ENCODE measurements around the gene POLE3.
"Not testable (repeated sequence)": the region's sequence is repeated elsewhere in the genome, so short reads cannot be mapped to it uniquely, and the experiment has no call there.

The POLE3 gene, protein sequence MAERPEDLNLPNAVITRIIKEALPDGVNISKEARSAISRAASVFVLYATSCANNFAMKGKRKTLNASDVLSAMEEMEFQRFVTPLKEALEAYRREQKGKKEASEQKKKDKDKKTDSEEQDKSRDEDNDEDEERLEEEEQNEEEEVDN

DNA sequence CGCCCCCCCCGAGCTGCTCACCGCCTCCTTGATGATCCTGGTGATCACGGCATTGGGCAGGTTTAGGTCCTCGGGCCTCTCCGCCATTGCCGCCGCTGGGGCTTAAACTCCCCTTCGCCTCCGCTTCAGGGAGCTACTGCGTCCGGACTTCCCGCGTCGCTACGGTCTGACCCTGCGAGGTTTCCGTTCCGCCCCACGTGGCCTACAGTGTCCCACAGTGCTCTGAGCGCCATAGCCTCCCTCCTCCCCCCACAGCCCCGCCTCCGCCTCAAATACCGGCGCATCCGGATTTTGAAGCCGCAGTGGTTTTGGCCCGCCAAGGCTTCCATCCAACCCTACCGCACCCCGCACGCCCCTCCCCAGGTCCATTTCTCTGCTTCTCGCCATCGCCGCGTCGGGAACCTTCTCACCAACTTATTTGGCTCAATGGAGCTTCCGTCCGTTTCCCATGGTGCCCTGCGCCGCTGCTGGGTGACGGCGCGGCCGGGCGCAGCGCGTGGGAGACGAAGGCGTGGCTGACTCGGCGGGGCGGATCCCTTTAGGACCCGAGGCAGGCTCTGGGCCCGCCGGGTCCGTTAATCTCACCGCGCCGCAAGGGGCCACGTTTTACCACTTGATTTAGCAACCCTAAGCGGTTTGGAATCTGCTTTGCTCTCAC lies at the start of gene POLE3, which contains the start of gene C9orf43:
Gene POLE3, minus strand, starts transcription at position 469 of the 658 bp plus-strand sequence. Its CDS starts 382 bp downstream, at position 87.
Gene C9orf43, plus strand, starts transcription at position 541 of the 658 bp plus-strand sequence. CDS start 2,747 bp downstream, outside the sequence.
- DNase-seq = peak; percentile 98

DNA sequence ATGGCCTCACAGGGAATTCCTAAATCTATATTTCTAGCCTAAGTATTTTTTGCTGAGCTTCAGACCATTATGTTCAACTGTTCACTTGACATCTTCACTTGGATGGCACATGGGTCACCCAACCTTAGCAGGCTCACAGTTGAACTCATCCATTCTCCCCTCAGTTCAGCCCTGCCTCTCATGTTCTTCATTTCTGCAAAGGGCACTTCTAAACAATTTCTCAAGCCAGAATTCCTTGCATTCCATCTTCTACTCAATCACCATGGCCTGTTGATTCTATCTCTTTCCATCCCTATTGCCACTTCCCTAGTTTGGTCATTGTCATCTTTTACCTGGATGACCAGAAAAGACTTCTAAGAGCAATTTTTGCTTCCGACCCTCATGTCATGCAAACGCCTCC lies 45.8 kb upstream of the POLE3 start:
- DNase-seq = no peak

DNA sequence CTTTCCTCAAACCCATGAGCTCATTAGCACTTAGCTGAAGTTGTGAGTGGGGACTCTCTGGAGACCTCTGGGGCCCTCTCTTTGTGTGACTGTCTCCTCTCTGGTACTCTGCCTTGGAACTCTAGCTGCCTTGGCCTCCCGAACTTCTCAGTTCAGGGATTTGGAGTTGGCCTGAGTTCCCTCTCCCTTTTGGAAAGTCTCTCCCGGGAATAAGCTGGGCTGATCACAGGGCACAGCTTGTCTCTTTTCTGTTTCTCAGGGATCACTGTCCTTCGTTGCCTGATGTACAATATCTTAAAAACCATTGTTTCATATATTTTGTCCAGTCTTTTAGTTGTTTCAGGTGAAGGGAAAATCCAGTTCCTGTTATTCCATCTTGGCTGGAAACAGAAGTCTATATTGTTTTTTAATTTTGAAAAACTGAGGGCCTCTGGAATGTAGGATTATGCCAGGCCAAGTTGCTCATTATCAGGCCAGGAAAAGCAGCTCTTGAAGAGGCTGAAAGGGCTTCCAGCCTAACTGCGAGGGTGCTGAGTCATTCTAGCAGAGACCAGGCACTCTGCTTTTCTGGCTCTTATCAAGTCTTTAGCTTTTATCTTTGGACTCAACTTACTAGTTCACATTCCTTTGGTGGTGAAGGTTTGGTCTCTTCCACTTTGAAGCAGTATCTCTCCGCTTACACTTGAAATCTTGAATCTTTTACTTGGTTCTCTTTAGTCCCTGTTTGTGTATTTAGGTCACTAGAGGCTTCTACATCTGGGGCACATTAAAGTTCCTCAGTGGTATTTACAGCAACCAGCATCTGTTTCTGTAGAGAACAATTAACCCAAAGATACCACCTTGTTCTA lies 44.7 kb upstream of the POLE3 start:
- no peak for DNase-seq

DNA sequence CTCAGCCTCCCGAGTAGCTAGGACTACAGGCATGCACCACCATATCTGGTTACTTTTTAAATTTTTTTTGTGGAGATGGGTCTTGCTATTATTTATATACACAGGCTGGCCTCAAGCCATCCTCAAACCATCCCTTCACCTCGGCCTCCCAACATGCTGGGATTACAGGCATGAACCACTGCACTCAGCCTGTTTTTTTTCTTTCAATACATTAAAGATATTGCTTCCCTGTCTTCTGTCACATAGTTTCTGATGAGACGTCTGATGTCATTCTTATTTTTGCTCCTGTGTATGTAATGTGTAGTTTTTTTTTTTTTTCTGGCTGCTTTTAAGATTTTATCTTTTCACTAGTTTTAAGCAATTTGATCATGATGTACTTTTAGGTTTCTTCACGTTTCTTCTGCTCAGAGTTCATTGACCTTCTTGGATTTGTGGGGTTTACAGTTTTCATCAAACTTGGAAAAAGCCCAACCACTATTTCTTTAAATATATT lies 41.7 kb upstream of the POLE3 start:
- DNase-seq = no peak

DNA sequence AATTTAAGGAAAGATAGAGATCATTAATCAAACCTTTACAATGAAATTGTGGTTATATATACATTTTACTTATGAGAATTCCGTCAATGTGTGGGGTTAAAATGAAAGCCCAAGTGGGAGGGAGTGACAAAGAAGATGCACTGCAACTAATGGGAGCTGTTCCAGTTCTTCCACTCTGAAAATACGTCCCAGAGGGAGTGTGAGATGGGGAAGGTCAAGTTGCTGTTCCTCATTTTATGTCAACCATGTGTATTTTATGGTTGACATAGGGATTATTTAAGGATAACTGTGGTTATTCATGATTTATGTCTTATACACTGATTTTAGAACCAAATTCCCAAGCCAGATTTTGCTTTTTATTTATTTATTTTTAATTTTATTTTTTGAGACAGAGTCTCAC lies 38.9 kb upstream of the POLE3 start:
- no peak for DNase-seq

DNA sequence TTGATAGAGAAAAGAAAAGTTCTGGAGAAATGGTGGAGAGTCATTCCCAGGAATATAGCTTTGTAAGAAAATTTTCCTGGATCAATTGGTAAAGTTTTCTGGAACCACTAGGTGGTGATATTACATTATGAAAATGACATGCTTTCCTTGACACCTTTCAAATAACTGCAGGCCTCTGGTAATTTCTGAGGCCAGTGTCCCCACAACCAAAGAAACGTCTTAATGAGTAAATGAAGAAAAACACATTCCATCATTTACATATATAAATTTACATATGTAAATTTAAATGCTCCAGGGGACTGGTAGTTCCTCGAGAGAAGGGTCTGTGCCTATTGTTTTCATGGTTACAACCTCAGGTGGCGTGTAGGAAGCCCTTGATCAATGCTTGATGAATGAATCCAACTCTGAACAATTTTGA lies 35.9 kb upstream of the POLE3 start:
- no peak for DNase-seq

DNA sequence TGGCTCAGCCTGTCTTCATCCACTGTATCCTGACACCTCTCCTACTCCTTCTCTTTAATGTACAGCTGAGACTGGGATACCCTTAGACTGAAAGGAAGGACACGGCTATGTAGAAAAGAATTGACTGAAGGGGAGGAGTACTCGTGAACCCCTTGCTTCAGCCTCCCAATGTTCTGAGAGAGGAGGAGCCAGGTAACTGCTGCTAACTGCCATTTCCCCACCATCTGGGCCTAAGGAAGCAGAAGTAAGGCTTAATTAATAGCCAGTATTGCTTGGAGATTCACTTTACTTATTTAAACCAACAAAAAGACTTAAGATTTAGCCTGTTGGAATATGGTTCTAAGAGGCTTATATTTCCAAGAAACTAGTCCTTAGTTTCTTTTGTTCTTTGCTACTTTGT lies 34.3 kb upstream of the POLE3 start:
- no peak for DNase-seq

DNA sequence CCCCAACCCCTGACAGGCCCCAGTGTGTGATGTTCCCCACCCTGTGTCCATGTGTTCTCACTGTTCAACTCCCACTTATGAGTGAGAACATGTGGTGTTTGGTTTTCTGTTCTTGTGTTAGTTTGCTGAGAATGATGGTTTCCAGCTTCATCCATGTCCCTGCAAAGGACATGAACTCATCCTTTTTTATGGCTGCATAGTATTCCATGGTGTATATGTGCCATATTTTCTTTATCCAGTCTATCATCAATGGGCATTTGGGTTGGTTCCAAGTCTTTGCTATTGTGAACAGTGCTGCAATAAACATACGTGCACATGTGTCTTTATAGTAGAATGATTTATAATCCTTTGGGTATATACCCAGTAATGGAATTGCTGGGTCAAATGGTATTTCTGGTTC lies 27.2 kb upstream of the POLE3 start:
- DNase-seq = not testable (repeated sequence)

DNA sequence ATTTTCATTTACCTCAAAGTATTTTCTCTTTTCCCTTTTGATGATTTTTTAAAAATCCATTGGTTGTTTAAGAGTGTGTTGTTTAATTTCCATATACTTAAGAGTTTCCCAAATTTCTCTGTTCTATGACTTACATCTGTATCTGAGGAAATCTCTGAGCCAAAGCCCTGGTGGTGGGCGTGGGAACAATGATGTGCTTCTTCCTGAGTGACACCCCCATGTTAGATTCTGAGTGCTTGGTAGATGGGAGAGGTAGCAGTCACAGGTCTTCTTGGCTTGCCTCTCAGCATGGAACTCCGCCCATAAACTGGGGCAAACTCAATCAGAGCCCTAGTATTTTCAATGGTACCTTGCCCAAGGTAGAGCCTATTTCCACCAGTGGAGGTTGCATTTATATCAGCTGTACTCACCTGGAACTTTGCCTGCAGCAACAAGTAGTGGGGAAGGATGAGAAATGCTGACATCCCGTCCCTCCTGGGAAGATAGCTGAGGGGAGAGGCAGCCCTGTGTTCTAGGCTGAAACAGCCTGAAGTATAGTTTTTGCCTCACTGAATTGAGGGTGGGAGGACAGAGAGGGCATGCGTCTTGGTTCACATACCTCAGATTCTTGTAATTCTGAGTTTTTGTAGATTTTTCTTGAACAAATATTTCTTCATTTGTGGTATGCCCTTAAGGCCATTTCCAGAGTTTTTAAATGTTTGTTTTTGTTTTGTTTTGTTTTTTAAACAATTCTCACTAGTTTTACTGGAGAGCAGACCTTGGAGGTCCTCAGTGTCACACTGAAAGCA lies 26.4 kb upstream of the POLE3 start:
- no peak for DNase-seq

DNA sequence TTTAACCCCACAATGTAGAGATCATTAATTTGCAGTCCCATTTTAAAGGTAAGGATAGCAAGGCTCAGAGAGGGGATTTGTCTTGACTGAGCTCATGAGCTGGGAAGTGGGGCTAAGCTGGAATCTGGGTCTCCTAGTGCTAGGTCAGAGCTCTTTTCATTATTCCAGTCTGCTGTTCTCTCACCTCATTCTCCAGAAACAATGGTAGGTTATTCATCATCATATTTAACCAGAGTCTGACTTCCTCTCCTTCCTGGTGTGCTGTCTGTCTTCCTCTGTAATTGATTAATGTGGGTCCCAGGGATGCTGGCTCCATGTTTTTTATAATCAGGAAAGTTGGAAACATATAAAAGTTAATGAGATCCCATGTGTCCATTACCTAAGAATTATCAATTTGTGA lies 20.7 kb upstream of the POLE3 start:
- DNase-seq = no peak

DNA sequence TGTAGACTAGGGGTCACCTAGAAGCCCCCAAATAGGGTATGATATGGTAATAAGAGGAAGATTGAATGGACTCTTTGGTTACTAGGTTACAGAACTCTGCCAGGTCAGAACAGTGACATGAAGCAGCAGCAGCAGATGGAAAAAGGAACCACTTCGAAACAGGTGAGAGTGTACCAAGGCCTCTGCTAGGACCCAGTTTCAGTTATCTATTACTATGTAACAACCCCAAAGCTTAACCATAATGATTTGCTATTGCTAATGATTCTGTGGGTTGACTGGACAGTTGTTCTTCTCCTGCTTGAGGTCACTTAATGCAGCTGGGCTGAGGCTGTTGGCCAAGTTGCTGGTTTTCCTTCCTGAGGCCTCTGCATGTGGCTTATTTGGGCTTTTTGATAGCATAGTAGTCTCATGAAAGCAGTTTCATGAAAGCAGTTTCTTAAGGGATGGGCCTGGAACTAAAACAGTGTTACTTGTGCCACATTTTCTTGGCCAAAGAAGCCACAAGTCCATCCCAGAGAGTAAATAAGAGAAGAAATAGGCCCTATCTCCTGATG lies 17.7 kb upstream of the POLE3 start:
- no peak for DNase-seq

DNA sequence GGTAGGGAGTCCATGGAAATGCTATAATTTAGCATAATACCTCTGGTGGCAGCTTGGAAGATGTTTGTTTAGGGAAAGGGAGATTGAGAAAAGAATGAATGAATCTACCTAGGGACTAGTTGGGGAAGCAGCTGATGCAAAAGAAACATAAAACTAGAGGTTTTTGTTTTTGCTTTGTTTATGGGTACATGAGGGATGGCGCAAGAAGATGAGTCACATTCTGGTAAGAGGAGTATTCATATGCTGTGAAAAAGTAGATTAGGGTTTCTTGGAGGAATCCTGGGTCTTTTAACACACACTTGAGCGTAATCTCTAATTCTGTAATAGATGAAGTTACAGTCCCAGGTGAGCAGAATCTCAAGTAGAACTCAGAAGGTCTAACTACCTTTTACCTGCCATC lies 17.2 kb upstream of the POLE3 start:
- no peak for DNase-seq

DNA sequence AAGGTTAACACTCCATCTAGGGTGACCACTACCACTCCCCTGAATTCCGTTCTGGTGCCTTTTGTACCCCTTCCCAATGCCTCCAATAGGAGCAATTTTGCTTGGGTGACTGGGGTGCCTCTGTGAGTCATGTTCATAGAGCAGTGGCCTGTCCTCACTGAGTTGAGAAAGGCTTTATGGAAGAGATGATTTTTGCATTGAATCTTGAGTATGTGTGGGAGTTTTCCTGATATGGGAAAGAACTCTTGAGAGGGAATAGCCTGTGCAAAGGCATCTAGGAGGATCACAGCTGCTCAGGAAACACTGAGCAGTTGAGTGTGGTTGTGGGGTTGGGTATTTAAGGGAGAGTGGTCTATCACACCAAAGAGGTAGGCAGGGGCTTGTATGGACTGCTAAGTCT lies 16.2 kb upstream of the POLE3 start:
- no peak for DNase-seq

DNA sequence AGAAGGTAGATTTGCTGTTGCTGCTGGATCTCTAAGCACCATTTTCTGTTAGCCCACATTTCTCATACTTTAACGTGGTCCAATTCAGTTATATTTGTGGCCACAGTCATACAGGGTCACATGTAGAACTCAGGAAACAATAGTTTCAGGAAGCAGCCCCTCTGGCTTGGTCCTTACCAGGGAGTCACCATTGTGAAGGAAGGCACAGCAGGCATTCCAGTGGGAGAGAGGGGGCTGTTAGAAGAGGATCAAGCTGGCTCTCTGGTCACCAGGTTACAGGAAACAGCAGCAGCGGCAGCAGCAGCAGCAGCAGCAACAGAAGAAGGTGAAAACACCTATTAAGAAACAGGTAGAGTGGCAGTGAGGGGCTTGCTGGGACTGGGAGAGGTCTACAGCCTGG lies 14.6 kb upstream of the POLE3 start:
- DNase-seq = no peak

DNA sequence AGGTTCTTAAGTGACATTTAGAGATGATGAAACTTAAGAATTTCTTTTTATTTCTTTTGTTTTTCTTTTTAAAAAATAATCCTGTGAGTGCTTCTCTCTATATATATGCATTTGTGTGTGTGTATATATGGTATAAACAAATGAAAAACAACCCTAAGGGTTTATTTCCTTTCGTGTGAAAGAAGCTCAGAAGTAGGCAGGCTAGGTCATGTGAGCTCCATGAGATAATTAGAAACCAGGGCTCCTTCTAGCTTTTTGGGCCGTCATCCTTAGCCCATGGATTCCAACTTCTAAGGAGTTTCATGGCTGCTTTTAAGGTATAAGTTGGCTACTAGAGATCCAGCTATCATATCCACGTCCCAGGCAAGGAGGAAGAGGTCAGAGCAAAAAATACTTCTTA lies 11.3 kb upstream of the POLE3 start:
- DNase-seq = no peak

DNA sequence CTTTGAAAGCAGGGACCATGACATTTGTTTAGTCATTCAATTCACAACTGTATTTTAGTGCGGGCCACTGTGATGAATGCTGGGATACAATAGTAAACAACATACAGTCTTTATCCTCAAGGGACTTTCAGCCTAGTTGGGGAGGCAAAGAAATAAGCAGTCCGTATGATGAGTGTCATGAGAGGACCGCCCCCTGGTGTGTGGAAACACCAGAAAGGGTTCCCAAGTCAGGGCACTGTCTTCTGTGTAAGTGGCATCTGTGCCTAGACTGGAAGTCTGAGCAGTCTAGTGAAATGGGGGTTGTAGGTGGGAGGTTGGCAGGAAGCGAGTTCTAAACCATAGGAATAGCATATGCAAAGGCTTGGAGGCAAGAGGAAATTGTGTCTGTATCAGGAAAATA lies 6.9 kb upstream of the POLE3 start:
- DNase-seq = no peak

DNA sequence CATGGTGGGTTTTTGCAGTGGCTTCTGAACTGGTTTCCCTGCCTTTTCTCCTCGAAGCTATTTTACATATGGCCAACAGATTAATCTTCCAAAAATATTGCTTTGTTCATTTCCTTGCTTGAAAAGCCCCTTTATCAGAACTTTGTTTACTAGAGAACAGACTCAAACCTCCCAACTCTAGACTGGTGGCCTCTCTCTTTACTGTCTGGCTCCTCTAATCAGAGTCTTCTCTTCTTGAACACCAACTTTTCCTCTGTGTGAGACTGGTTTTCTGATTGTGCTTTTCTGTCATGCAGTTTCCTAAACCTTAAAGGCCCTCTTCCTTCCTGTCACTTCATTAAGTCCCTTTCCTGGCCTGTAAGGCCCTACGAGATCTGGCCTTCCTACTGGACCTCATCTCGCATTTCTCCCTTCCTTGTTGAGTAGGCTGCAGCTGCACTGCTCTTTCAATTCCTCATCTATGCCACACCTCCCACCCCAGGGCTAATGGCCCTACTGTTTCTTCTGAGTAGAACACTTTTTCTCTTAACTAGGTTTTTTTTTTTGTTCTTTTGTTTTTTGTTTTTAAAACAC lies 5.8 kb upstream of the POLE3 start:
- DNase-seq = no peak

DNA sequence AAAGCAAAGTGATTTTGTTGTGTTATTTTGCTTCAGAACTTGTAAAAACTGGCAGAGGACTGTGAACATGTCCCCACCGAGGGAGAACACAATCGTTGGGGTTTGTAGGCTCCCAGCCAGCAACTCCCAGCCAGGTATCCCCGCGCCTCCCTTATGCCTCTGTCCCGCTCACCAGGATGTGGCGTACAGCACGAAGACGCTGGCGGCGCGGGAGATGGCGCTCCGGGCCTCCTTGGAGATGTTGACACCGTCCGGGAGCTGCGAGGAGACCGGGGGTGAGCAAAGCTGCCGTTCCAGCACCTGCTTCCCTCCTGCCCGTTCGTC lies 630 bp downstream of the POLE3 start:
- DNase-seq = no peak

DNA sequence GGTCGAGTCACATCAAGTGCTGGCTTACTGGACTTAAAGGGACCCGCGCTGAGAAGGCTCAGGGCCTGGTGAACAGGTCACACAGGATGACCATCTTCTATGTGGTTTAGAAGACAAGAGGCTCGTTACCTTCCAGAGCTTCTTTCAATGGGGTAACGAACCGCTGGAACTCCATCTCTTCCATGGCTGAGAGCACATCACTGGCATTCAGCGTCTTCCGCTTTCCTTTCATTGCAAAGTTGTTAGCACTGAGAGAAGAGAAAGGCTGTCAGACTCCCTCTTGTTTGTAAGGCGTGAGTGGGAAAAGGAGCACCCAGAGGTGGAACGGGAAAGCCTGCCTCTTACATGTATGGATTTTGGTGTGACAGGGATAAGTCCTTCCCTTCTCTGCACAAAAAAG lies 994 bp downstream of the POLE3 start:
- no peak for DNase-seq

DNA sequence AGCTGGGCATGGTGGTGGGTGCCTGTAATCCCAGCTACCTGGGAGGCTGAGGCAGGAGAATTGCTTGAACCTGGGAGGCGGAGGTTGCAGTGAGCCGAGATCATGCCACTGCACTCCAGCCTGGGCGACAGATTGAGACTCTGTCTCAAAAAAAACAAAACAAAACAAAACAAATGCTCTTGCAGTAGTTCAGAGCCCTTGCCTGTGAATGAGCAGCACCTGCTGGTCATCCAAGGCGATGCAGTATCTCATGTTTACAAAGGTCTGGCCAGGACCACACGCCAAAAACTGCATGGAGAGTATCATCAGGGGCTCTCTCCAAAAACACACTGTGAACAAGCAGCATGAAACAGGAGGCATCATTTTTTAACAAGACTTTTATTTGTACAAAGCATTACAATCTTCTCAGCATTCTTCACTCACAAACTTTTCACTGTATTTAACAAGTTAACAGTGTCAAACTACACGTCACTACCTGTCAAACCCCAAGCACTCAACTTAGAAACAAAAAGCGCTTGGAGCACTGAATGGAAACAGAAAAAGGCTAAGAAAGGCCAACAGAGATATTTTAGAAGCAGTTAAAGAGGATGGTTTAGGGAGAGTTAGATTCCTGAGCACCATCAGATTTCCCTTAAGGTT lies 3.5 kb downstream of the POLE3 start:
- peak; percentile 82 for DNase-seq

DNA sequence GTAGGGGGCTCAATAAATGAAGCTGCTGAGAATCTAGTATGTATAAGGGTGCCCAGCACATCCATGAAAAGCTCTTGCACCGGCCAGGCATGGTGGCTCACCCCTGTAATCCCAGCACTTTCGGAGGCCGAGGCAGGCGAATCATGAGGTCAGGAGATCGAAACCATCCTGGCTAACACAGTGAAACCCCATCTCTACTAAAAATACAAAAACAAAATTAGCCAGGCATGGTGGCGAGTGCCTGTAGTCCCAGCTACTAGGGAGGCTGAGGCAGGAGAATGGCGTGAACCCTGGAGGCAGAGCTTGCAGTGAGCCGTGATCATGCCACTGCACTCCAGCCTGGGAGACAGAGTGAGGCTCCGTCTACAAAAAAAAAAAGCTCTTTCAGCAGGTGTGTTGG lies 4.1 kb downstream of the POLE3 start:
- not testable (repeated sequence) for DNase-seq

DNA sequence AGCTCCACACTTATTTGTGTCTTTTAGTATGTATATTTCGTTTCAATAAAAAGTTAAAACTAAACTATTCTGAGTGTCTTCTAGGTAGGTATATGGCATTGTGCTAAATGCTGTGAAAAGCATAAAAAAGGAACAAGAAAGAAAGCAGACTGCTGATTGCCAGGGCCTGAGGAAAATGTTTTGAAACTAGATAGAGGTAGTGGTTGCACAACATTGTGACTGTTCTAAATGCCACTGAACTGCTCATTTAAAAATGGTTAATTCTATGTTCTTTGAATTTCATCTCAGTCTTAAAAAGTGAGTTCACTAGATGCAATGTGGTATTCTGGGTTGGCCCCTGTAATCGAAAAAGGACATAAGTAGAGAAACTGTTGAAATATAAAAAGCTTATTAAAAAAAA lies 6.8 kb downstream of the POLE3 start:
- no peak for DNase-seq

All from activated effector memory CD4-positive, alpha-beta T cell treated with anti-CD3 and anti-CD28 coated beads, Interleukin-2, amount 50 U/mL, for 16 hours (primary cell).